HG03066 (cell line): ENCODE measurements around the gene TTC6.

Experiments
- ATAC-seq: cut with Tn5 transposase; IDR thresholded peaks from one replicate; pipeline ENCODE4 v1.9.1; 2021; ENCODE audit warnings: low read depth; ENCODE audit not compliant: unreplicated experiment

TTC6 gene

GRCh38 chr14:37597538-37597913, 2.1 kb downstream of the TTC6 start:
- no peak for ATAC-seq

- no peak for ATAC-seq
Measured at GRCh38 chr14:37597914-37598746, 2.7 kb downstream of the TTC6 start.

- no peak for ATAC-seq
Measured at GRCh38 chr14:37598747-37599506, 3.5 kb downstream of the TTC6 start.

GRCh38 chr14:37599507-37600368, 4.3 kb downstream of the TTC6 start:
- no peak for ATAC-seq

GRCh38 chr14:37600880-37601741, 5.7 kb downstream of the TTC6 start:
- no peak for ATAC-seq

- ATAC-seq: no peak
Measured at GRCh38 chr14:37601865-37602264, 6.4 kb downstream of the TTC6 start.

- ATAC-seq: no peak
Measured at GRCh38 chr14:37602605-37603453, 7.4 kb downstream of the TTC6 start.

GRCh38 chr14:37603688-37604251, 8.3 kb downstream of the TTC6 start:
- no peak for ATAC-seq

- ATAC-seq: no peak
Measured at GRCh38 chr14:37606678-37607077, 11.2 kb downstream of the TTC6 start.

GRCh38 chr14:37608649-37609048, 13.2 kb downstream of the TTC6 start:
- no peak for ATAC-seq

- ATAC-seq: no peak
Measured at GRCh38 chr14:37610945-37611523, 15.6 kb downstream of the TTC6 start.

GRCh38 chr14:37615582-37616289, 20.3 kb downstream of the TTC6 start:
- ATAC-seq: no peak

GRCh38 chr14:37616853-37617252, 21.4 kb downstream of the TTC6 start:
- ATAC-seq: no peak

GRCh38 chr14:37617864-37618365, 22.5 kb downstream of the TTC6 start:
- no peak for ATAC-seq

GRCh38 chr14:37618498-37619028, 23.1 kb downstream of the TTC6 start:
- ATAC-seq: no peak

- ATAC-seq: no peak
Measured at GRCh38 chr14:37620856-37621255, 25.4 kb downstream of the TTC6 start.

- no peak for ATAC-seq
Measured at GRCh38 chr14:37622231-37622923, 26.9 kb downstream of the TTC6 start.
